Measurements from ENCODE around the gene MPRIP. TPM values are rescaled to one million over a fixed set of nuclear protein-coding genes. Genes with fewer than 3 reads are reported as not detected.
A peak's percentile ranks its signal among the peaks of the same experiment; 100 is the strongest.

MPRIP gene
- total RNA-seq, 1 experiment from 2014 or later, result 140 TPM

DNA sequence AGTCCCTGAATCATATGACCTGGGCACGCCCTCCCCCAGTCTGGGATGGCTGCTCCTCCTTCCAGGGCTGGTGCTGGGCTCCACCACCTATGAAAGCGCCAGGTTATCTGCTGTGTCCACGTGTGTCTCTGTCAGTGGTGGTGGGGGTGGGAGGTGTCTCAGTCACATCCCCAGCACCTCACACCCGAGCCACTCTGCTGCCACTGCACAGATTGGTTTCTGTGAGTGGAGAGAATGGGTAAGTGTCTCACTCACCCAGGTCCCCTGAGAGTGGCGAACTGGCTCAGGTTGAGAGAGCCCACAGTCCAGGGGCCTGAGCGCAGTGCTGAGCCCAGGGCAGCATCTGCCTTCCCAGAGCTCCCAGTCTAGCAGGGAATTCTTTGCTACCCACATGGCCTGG, 84.9 kb downstream of the MPRIP start (continued):
- TF ChIP-seq, protein P1, sequence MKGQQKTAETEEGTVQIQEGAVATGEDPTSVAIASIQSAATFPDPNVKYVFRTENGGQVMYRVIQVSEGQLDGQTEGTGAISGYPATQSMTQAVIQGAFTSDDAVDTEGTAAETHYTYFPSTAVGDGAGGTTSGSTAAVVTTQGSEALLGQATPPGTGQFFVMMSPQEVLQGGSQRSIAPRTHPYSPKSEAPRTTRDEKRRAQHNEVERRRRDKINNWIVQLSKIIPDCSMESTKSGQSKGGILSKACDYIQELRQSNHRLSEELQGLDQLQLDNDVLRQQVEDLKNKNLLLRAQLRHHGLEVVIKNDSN (CRISPR knock-in tag; IDR thresholded peaks at IDR 0.05), result no peak
- no peak for TF ChIP-seq ZNF232 (CRISPR knock-in tag; IDR thresholded peaks at IDR 0.05)

DNA sequence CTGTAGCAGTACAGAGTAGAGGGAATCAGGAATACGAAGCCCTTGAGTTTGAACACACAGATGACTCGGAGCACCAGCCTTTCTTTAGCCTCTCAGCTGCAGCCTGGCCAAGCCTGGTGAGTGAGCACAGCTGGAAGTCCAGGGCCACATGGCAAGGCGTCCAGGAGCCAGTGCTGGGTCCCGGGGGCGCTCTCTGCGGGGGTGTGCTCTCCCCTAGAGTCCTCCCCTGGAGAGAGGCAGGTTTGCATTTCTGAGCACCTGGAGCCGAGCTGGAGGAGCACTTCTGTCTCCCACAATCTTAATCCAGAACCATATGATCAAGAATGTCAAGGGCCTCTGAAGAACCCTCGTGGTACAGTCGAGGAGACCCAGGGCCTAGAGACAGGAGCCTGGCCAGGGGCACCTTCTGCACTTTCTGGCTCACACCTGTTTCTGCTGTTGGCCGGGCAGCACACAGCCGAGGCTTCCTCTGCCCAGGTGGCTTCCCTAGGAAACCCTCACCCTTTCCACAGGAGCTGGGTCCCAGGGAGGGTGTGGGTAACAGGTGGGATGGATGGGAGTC, 85.6 kb downstream of the MPRIP start:
- H3K36me3 Mint-ChIP-seq, result no peaks in the 10 kb centered on the region

DNA sequence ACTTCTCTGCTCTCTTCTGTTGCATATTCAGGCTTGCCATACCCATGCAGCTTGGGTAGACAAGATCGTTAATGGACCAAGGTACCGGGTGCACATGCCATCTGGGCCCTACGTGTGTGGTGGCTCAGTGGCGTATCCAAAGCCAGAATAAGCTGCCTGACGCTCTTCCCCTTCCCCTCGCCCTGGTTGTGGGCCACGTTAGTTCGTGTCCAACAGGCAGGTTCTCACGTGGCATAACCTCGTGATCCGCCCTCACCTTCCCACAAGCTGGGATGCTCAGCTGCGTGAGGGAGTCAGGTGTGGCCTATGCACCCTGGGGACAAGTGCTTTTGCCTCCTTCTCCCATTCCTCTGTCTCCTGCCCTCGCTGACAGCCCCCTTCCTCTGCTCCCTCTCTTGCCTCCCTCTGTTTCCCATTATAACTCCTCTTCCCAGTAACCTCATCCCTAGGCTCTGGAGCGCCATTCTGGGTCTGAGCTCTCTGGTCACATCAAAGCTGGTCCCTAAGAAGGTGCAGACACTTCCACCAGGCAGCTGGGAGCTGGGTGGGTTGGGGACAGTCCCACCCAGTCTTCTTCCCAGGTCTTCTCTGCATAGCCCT, 86.3 kb downstream of the MPRIP start:
- ChIA-PET CTCF (interaction anchor here (1.0 to 8.1 kb wide), 3 partner anchors 14 to 137 kb away, joined by 5 to 77 read pairs (median 8); no protein-coding TSS in a partner anchor), POLR2A (no interaction called here)
- no peak overlapping the region for H3K4me3 Mint-ChIP-seq
- H3K27me3 Mint-ChIP-seq (ENCODE audit: low read depth), result no peaks in the 10 kb centered on the region
- H3K27ac Mint-ChIP-seq, result peak overlapping the region; percentile 34; the same call in 1 of the 2 replicates
- no peaks in the 10 kb centered on the region for H3K36me3 Mint-ChIP-seq
- 0 out of 2 replicates have a peak, but pooled peaks cover 4% of the 10 kb centered on the region for H3K4me1 Mint-ChIP-seq
- ATAC-seq (no peak), DNase-seq (ENCODE audit: low spot score) (no peak)
- H3K9me3 Mint-ChIP-seq, result no peaks in the 10 kb centered on the region
- TF ChIP-seq GABPB1 (CRISPR knock-in tag; IDR thresholded peaks at IDR 0.05) (no peak), RELA (CRISPR knock-in tag; IDR thresholded peaks at IDR 0.05; ENCODE audit: borderline replicate concordance) (no peak)
- TF ChIP-seq, protein P2, sequence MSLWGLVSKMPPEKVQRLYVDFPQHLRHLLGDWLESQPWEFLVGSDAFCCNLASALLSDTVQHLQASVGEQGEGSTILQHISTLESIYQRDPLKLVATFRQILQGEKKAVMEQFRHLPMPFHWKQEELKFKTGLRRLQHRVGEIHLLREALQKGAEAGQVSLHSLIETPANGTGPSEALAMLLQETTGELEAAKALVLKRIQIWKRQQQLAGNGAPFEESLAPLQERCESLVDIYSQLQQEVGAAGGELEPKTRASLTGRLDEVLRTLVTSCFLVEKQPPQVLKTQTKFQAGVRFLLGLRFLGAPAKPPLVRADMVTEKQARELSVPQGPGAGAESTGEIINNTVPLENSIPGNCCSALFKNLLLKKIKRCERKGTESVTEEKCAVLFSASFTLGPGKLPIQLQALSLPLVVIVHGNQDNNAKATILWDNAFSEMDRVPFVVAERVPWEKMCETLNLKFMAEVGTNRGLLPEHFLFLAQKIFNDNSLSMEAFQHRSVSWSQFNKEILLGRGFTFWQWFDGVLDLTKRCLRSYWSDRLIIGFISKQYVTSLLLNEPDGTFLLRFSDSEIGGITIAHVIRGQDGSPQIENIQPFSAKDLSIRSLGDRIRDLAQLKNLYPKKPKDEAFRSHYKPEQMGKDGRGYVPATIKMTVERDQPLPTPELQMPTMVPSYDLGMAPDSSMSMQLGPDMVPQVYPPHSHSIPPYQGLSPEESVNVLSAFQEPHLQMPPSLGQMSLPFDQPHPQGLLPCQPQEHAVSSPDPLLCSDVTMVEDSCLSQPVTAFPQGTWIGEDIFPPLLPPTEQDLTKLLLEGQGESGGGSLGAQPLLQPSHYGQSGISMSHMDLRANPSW (CRISPR knock-in tag; conservative IDR thresholded peaks at IDR 0.05; ENCODE audit: low read depth), result no peak
- TF ChIP-seq, protein P3, sequence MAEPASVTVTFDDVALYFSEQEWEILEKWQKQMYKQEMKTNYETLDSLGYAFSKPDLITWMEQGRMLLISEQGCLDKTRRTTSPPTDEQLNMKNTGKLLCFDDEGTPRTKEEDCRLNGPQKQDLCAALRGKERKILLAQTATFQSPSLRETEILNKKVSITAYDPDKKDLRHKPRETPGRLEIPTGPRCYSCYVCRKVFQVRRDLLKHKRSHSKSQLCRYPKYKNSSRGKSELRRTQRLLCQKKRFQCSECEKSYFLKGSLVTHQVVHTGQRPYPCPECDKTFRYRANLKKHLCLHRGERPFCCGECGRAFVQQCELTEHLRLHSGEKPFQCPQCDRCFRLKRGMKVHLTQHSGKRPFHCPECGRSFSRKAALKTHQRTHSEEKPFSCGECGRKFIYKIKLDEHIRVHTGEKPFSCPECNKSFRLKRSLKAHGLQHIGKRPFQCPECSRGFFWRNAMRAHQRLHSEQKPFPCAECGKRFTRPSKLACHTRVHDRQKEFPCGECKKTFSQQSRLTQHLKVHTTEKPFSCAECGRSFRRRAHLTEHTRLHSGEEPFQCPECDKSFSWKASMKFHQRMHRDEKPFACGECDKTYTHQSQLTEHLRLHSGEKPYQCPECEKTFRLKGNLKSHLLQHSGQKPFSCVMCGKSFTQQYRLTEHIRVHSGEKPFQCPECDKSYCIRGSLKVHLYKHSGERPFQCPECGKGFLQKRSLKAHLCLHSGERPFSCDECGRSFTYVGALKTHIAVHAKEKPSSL (CRISPR knock-in tag; conservative IDR thresholded peaks at IDR 0.05), result no peak

More for the DNA sequence above, 85.6 kb downstream of the MPRIP start:
- ChIA-PET CTCF (interaction anchor here (8.1 kb wide), 1 partner anchor 15 kb away, joined by 77 read pairs; no protein-coding TSS in a partner anchor), POLR2A (no interaction called here)
- H3K27me3 Mint-ChIP-seq (ENCODE audit: low read depth), result no peaks in the 10 kb centered on the region
- no peak overlapping the region for H3K4me3 Mint-ChIP-seq
- no peaks in the 10 kb centered on the region for H3K9me3 Mint-ChIP-seq
- ATAC-seq (no peak), DNase-seq (ENCODE audit: low spot score) (no peak)
- 0 out of 2 replicates have a peak, but pooled peaks cover 4% of the 10 kb centered on the region for H3K4me1 Mint-ChIP-seq
- H3K27ac Mint-ChIP-seq, result no peak overlapping the region
- TF ChIP-seq, protein P2 (CRISPR knock-in tag; conservative IDR thresholded peaks at IDR 0.05; ENCODE audit: low read depth), result no peak
- TF ChIP-seq, protein P4, sequence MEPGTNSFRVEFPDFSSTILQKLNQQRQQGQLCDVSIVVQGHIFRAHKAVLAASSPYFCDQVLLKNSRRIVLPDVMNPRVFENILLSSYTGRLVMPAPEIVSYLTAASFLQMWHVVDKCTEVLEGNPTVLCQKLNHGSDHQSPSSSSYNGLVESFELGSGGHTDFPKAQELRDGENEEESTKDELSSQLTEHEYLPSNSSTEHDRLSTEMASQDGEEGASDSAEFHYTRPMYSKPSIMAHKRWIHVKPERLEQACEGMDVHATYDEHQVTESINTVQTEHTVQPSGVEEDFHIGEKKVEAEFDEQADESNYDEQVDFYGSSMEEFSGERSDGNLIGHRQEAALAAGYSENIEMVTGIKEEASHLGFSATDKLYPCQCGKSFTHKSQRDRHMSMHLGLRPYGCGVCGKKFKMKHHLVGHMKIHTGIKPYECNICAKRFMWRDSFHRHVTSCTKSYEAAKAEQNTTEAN (CRISPR knock-in tag; IDR thresholded peaks at IDR 0.05), result no peak
- TF ChIP-seq, protein P5, sequence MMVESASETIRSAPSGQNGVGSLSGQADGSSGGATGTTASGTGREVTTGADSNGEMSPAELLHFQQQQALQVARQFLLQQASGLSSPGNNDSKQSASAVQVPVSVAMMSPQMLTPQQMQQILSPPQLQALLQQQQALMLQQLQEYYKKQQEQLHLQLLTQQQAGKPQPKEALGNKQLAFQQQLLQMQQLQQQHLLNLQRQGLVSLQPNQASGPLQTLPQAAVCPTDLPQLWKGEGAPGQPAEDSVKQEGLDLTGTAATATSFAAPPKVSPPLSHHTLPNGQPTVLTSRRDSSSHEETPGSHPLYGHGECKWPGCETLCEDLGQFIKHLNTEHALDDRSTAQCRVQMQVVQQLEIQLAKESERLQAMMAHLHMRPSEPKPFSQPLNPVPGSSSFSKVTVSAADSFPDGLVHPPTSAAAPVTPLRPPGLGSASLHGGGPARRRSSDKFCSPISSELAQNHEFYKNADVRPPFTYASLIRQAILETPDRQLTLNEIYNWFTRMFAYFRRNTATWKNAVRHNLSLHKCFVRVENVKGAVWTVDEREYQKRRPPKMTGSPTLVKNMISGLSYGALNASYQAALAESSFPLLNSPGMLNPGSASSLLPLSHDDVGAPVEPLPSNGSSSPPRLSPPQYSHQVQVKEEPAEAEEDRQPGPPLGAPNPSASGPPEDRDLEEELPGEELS (CRISPR knock-in tag; IDR thresholded peaks at IDR 0.05), result no peak
- TF ChIP-seq CREM (CRISPR knock-in tag; IDR thresholded peaks at IDR 0.05) (no peak), SMAD4 (CRISPR knock-in tag; IDR thresholded peaks at IDR 0.05) (no peak), ETV6 (CRISPR knock-in tag; IDR thresholded peaks at IDR 0.05) (no peak), FOXJ3 (CRISPR knock-in tag; IDR thresholded peaks at IDR 0.05; ENCODE audit: borderline replicate concordance) (no peak)
- TF ChIP-seq, protein P6, sequence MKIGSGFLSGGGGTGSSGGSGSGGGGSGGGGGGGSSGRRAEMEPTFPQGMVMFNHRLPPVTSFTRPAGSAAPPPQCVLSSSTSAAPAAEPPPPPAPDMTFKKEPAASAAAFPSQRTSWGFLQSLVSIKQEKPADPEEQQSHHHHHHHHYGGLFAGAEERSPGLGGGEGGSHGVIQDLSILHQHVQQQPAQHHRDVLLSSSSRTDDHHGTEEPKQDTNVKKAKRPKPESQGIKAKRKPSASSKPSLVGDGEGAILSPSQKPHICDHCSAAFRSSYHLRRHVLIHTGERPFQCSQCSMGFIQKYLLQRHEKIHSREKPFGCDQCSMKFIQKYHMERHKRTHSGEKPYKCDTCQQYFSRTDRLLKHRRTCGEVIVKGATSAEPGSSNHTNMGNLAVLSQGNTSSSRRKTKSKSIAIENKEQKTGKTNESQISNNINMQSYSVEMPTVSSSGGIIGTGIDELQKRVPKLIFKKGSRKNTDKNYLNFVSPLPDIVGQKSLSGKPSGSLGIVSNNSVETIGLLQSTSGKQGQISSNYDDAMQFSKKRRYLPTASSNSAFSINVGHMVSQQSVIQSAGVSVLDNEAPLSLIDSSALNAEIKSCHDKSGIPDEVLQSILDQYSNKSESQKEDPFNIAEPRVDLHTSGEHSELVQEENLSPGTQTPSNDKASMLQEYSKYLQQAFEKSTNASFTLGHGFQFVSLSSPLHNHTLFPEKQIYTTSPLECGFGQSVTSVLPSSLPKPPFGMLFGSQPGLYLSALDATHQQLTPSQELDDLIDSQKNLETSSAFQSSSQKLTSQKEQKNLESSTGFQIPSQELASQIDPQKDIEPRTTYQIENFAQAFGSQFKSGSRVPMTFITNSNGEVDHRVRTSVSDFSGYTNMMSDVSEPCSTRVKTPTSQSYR (CRISPR knock-in tag; IDR thresholded peaks at IDR 0.05), result no peak
